ENCODE measurements around the gene PIK3R6. TPM values are rescaled to one million over a fixed set of nuclear protein-coding genes. Genes with fewer than 3 reads are reported as not detected.

PIK3R6 gene
- total and polyA plus RNA-seq, 2 of the 4 experiments (the other 2 are of a cell fraction): not detected

DNA sequence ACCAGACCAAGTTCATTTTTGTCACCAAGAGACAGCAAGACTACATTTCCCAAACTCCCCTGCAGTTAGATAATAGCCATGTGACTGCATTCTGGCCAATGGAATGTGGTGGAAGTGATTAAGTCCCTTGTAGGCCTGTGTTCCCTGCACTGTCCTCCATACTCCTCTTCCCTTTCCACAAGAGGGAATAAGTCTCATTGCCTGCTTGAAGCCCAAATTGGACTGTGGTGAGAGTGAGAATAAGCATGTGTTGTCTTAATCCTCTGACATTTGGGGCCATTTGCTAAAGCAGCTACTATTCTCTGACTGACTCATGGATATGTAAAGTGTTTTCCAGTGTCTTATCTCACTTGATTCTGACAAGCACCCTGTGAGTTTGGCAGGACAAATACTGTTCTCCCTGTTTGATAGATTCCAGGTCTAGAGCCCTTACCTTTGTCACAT is 20.7 kb downstream of the PIK3R6 start:
- Histone ChIP-seq H3K14ac (replicated peaks; ENCODE audit: low read depth, low read length) (no peak overlapping the region), H3K9me3 (ENCODE audit: control insufficient read depth, insufficient read depth, low read length) (no peaks in the 10 kb centered on the region), H3K18ac (ENCODE audit: low read depth, low read length) (no peak overlapping the region), H3K27me3 (ENCODE audit: control insufficient read depth, insufficient read depth, low read length) (no peaks in the 10 kb centered on the region), H2AFZ (replicated peaks; ENCODE audit: low read length, poor library complexity) (no peak overlapping the region), H4K5ac (ENCODE audit: low read depth, low read length) (no peak overlapping the region), H3K36me3 (ENCODE audit: control insufficient read depth, insufficient read depth, low read length) (no peaks in the 10 kb centered on the region), H3K4me1 (ENCODE audit: control insufficient read depth, insufficient read depth, low read length) (no peaks in the 10 kb centered on the region), H3K4me2 (ENCODE audit: low read depth, low read length) (no peak overlapping the region), H3K4ac (ENCODE audit: low read depth, low read length) (no peak overlapping the region), H3K56ac (ENCODE audit: extremely low read depth, insufficient read depth, low read length) (no peak overlapping the region), H2AK5ac (ENCODE audit: low read depth, low read length) (no peak overlapping the region), H3K27ac (ENCODE audit: insufficient read depth, low read length) (no peak overlapping the region), H2BK5ac (ENCODE audit: low read depth, low read length, poor library complexity, severe bottlenecking) (no peak overlapping the region), H3K4me3 (ENCODE audit: insufficient read depth, low read depth, low read length) (no peak overlapping the region), H4K91ac (ENCODE audit: insufficient read depth, low read depth, low read length) (no peak overlapping the region), H2AK9ac (replicated peaks; ENCODE audit: low read depth, low read length, poor library complexity) (no peak overlapping the region), H2BK15ac (ENCODE audit: low read depth, low read length) (no peak overlapping the region), H4K20me1 (ENCODE audit: insufficient read depth, low read length) (no peaks in the 10 kb centered on the region), H3K9ac (ENCODE audit: low read depth, low read length) (no peak overlapping the region), H3K79me1 (ENCODE audit: low read depth in 1 of 2, low read length in 2 of 2) (no peaks in the 10 kb centered on the region), H3K23ac (ENCODE audit: low read depth, low read length) (no peak overlapping the region), H2BK20ac (ENCODE audit: low read depth, low read length) (no peak overlapping the region), H2BK120ac (ENCODE audit: low read depth, low read length) (no peak overlapping the region), H3K9me1 (ENCODE audit: insufficient read depth, low read length) (no peaks in the 10 kb centered on the region), H4K8ac (ENCODE audit: low read depth in 2 of 2, low read length in 2 of 2) (no peak overlapping the region)
- peak; percentile 61; the same call in 1 of the 2 replicates for ATAC-seq (ENCODE audit: low read depth)
- CTCF ChIA-PET: no interaction called here
- in situ Hi-C loops (cut with MboI; ENCODE audit: low sequenced_read_pairs) (no loop called here), intact Hi-C loops (cut with micrococcal nuclease) (no loop called here), dilution Hi-C loops (cut with HindIII; ENCODE audit: low sequenced_read_pairs, unreplicated experiment) (no loop called here)
- POLR2A ChIA-PET (ENCODE audit: unreplicated experiment): no interaction called here
- BruUV-seq (replicated peaks): no TSS peak
- TF ChIP-seq POLR2A (IDR thresholded peaks at IDR 0.05; ENCODE audit: low read depth, low read length): no peak
- peak; percentile 69; the same call in 1 of the 2 replicates for TF ChIP-seq USF2 (IDR thresholded peaks at IDR 0.05; ENCODE audit: low read depth, low read length)
- DNase-seq: peak; percentile 32
